HG02623 (cell line): ENCODE results near the gene MZF1.

Experiments used
- ATAC-seq: cut with Tn5 transposase; IDR thresholded peaks from one replicate; pipeline ENCODE4 v1.9.1; 2021; ENCODE audit warnings: moderate library complexity; ENCODE audit not compliant: unreplicated experiment

MZF1 gene

GRCh38 chr19:58570770-58571574 is 2.2 kb downstream of the MZF1 start:
- no peak for ATAC-seq

DNA sequence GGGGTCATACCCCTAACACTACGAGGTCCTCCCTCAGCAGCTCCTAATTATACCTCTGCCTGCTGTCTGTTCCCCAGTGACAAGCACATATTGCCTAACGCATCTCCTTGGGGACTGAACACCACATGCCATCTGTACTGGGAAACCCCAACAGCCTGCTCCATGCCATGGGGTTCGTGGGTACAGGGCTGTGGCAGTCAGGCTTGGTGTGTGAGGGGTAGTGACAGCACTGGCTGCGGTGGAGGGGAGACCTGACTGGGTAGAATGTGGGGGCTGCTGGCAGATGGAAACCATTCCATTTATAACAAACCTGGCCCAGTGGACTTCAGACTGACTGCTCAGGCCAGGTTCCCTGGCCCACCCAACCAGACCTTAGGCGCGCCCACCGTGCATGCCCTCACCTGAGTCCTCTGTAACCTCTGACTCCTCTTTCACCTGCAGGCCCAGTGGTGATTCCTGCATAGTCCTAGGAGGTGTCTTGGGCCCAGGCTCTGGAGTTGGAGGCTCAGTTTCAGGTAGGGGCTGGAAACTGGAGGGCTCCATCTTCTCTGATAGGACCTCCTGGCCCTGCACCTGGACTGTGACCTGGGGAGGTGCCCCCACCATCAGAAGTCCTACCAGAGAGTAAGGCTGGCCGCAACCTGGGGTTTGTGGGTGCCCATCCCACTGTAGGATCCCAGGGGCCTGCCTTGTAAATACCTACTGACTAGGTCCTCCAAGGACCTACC is 3.0 kb downstream of the MZF1 start:
- no peak for ATAC-seq

GRCh38 chr19:58569191-58569942 is 3.8 kb downstream of the MZF1 start:
- no peak for ATAC-seq

DNA sequence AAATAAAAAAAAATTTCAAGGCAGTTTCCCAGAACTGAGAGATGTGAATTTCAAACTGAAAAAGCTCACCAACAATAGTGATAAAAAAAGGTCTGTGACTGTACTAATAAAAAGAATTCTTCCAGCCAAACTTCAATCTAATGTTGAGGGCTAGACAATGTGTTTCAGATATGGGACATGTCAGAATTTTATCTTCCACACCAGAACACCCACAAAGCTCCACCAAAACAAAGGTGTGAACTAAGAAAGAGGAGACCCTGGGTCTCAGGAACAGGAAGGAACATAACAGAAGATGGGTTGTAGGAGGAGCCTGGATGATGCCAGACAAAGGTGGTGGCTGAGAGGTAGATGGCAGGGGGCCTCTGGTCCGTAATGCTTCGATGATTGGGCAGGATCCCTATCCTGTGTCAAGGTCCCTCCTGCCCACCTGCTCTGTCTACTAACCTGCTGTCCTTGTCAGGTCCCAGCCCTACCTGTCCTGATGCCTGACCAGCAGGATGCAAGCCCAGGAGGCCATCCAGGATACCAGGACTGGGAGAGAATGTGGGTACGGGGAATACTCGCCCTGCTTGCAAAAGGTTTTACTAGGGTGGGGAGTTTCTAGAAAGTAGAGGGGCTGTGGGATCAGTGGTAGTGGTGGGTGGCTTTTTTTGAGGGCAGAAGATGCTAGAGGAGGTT is 4.5 kb downstream of the MZF1 start:
- no peak for ATAC-seq

DNA sequence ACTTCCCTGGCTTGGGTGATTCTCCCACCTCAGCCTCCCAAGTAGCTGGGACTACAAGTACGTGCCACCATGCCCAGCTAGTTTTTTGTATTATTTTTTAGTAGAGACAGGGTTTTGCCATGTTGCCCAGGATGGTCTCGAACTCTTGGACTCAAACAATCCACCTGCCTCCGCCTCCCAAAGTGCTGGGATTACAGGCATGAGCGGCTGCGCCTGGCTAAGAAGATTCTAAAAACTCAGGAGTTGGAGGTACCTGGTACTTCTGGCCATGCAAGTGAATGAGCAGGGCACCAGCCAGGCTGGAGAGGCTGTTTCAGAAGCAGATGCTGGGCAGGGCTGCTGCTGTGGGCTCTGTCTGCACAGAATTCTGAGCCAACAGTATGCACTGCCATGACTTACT is 6.1 kb downstream of the MZF1 start:
- no peak for ATAC-seq

DNA sequence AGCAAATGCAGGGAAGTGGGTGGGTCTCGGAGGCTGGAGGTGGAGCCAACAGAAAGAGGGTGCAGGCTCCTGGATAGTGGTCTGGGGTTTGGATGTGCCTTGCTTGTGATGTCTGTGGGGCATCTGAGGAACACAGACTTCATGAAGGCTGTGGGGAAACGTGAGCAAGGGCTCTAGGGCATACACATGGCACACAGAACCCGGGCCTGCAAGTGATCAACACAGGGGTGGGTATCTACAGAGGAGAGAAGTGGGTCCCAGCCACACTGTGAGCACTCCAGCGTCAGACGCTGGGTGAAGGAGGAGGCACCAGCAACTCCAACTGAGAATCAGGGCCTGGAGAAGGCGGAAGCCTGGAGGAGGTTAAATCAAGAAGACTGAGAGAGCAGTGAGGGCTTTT is 9.3 kb downstream of the MZF1 start:
- no peak for ATAC-seq

DNA sequence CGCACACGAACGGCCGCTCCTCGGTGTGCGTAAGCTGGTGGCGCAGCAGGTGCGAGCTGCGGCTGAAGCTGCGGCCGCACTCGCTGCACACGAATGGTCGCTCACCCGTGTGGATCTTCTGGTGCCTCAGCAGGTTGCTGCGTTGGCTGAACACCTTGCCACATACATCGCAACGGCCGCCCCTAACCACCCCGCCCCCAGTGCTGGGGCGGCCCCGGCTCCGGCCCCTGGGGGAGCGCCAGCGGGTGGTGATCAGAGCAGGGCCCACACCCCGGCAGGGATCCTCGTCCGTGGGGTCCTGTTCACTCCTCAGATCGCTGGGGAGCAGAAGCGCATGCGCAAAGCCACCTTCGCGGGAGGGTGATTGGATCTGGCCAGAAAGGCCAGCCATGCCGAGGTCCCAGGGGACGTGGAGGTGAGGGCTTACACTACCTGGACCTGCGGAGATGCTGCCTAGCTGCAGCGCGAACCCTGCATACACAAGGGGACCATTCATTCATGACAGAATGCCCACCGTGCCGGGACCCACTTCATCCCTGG is 10.0 kb downstream of the MZF1 start:
- no peak for ATAC-seq

DNA sequence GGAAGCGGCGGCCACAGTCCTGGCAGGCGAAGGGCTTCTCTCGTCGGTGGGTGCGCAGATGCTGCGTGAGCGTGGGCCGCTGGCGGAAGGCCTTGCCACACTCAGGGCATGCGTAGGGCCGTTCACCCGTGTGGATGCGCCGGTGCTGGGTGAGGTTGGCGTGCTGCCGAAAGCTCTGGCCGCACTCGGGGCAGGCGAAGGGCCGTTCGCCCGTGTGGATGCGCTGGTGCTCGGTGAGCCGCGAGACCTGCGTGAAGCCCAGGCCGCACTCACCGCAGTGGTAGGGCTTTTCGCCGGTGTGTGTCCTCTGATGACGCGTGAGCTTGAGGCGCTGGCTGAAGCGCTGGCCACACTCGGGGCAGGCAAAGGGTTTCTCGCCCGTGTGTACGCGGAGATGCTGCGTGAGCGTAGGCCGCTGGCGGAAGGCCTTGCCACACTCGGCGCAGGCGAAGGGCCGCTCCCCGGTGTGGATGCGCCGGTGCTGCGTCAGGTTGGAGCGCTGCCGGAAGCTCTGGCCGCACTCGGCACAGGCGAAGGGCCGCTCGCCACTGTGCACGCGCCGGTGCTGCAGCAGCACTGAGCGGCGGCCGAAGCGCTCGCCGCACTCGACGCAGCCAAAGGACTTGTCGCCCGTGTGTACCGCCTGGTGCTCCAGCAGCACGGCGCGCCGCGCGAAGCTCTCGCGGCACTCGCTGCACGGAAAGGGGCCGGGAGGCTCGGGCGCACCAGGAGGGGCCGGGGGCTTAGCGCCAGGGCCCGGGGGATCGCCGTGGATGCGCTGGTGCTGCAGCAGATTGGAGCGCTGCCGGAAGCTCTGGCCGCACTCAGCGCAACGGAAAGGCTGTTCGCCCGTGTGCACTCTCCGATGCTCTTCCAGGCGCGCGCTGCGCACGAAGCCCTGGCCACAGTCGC is 10.8 kb downstream of the MZF1 start:
- ATAC-seq, result no peak

DNA sequence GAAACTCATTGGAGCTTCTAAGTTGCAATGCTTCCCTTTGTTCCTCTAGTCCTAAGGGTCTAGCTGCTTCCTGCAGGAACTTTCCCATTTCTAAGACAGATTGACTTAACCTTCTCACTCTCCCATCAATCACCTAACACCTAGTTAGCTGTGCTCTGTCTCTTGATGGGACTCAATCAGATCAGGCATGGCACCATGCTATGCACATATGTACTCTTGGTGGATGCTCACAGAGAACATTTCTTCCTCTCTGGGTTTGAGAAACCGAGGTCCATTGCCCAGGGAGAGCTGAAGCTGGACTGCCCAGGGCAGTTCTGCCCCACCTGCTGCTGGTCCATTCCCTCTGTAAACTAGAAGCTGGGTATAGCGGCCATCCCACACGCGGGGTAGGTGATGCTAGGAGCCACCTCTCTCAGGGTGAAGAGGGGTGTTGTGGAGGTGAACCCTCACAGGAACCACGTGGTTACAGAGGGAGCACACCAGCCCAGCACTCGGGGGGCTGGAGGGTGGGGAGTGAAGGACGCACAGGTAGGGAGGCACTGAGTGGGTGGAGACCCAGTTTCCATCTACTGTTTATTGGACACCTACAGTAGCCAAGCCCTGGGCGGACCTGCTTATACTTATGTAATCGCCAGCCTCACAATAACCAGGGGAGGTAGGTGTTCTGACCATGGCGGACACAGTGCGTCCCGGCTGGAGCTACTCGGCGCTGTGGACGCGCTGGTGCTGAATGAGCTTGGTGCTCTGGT is 11.6 kb downstream of the MZF1 start:
- ATAC-seq, result no peak

- no peak for ATAC-seq
Observed at GRCh38 chr19:58560921-58561320, 12.2 kb downstream of the MZF1 start.

- no peak for ATAC-seq
Observed at GRCh38 chr19:58560007-58560887, 12.9 kb downstream of the MZF1 start.

GRCh38 chr19:58559275-58560006 is 13.7 kb downstream of the MZF1 start:
- ATAC-seq, result no peak

- ATAC-seq, result peak; percentile 51
Observed at GRCh38 chr19:58558623-58559274, 14.4 kb downstream of the MZF1 start.

GRCh38 chr19:58558066-58558622 is 15.0 kb downstream of the MZF1 start, which contains the start of gene UBE2M:
Gene UBE2M (minus strand): TSS chr19:58558611. CDS start chr19:58558381, 230 bp downstream.
- ATAC-seq, result peak; percentile 0

DNA sequence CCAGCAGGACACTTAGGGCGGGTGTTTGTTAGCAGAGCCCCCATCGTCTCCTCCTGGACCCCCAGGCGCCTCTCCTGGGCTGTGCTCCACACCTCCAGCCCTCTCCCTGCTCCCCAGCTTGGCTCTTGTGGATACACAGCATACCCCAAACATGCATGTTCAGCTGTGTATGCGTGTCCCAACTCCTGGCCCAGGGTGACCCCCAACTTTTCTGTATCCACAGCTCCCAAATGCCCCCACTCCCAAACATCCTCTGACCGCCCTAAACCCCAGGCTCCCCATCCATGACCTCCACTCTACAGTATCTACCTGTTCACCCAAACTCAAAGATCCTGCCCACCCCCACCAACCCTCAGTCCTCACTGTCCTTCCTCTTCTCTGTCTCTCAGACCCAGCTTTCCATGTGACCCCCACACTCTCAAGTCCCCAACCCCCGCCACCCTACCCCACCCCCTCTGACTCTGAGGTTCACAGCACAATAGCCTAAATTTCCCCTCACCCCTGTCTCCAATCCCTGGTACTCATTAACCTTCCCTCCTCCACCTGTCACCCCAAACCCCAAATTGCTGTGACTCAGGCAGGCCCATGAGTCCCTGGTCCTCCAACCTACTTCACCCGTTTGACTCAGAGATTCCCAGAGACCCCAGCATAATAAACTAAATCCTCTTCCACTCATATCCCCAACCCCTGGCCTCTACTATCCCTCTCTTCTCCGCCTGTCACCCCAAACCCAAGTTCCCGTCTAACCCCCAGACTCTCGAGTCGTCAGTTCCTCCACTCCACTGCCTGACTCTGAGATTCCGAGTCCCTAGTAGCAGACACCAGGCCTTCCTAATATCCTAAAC is 15.7 kb downstream of the MZF1 start:
- no peak for ATAC-seq
